AG04449 (cell line): Measurements from ENCODE around the gene C11orf58.

Experiments
- CTCF ChIA-PET: fragments of 350-600 bp; formaldehyde crosslinking; extraction: SDS; loops from one replicate; lab custom pipeline; 2021; ENCODE audit warnings: antibody characterized with exemption; lab: Yijun Ruan, JAX
- POLR2A ChIA-PET: fragments of 400-600, 350-600 bp; formaldehyde crosslinking; extraction: SDS; loops from one replicate; lab custom pipeline; 2020; ENCODE audit warnings: antibody characterized with exemption, inconsistent platforms; lab: Yijun Ruan, JAX
- DNase-seq: peaks from one replicate; pipeline ENCODE4 v3.0.0-alpha.2; 2010; ENCODE audit warnings: low read depth, low spot score
- H3K4me3 ChIP-seq: 2 replicates; pipeline ENCODE4 v1.5.1; 2011; ENCODE audit warnings: low read depth, mild to moderate bottlenecking, control low read depth, low read length
- CTCF ChIP-seq: IDR thresholded peaks from one replicate; pipeline ENCODE4 v1.5.1; 2011; ENCODE audit warnings: mild to moderate bottlenecking, moderate library complexity, low read length, control low read depth, inconsistent platforms; ENCODE audit not compliant: insufficient read depth; ENCODE audit errors: missing control alignments

The C11orf58 gene

GRCh38 chr11:16789560-16790485 lies 51.4 kb downstream of the C11orf58 start:
- ChIA-PET POLR2A (no interaction called here), CTCF (interaction anchor here (0.6 to 13.4 kb wide), 16 partner anchors 11 to 304 kb away, joined by 3 to 196 read pairs (median 4); no protein-coding TSS in a partner anchor)
- DNase-seq = no peak
- no peak for TF ChIP-seq CTCF
- H3K4me3 ChIP-seq = no peak overlapping the region

- POLR2A ChIA-PET = interaction anchor here (0.6 kb wide), 1 partner anchor 26 kb away, joined by 3 read pairs; no protein-coding TSS in a partner anchor
- CTCF ChIA-PET = interaction anchor here (0.6 to 13.4 kb wide), 7 partner anchors 10 to 285 kb away, joined by 3 to 196 read pairs (median 4); no protein-coding TSS in a partner anchor
- DNase-seq = no peak
- H3K4me3 ChIP-seq = no peak overlapping the region
- no peak for TF ChIP-seq CTCF
These were observed 52.2 kb downstream of the C11orf58 start for GRCh38 chr11:16790486-16791190.

GRCh38 chr11:16791191-16791961 lies 52.9 kb downstream of the C11orf58 start:
- peak; percentile 71 for DNase-seq
- CTCF ChIA-PET = interaction anchor here (0.6 to 13.4 kb wide), 7 partner anchors 9 to 416 kb away, joined by 3 to 196 read pairs (median 4); no protein-coding TSS in a partner anchor
- POLR2A ChIA-PET = interaction anchor here (0.6 kb wide), 1 partner anchor 25 kb away, joined by 3 read pairs; no protein-coding TSS in a partner anchor
- no peak overlapping the region for H3K4me3 ChIP-seq
- no peak for TF ChIP-seq CTCF

- ChIA-PET POLR2A (no interaction called here), CTCF (interaction anchor here (1.0 to 13.4 kb wide), 3 partner anchors 9 to 272 kb away, joined by 4 to 196 read pairs (median 7); no protein-coding TSS in a partner anchor)
- TF ChIP-seq CTCF = no peak
- H3K4me3 ChIP-seq = no peak overlapping the region
- no peak for DNase-seq
These were observed 54.0 kb downstream of the C11orf58 start for GRCh38 chr11:16792426-16792825.

- CTCF ChIA-PET = interaction anchor here (1.1 to 13.4 kb wide), 3 partner anchors 8 to 271 kb away, joined by 3 to 196 read pairs (median 7); no protein-coding TSS in a partner anchor
- POLR2A ChIA-PET = no interaction called here
- no peak for TF ChIP-seq CTCF
- no peak overlapping the region for H3K4me3 ChIP-seq
- DNase-seq = no peak
These were observed 54.6 kb downstream of the C11orf58 start for GRCh38 chr11:16793009-16793408.
